ENCODE data around the gene LTBP2. TPM values are rescaled to one million over a fixed set of nuclear protein-coding genes. Genes with fewer than 3 reads are reported as not detected.

LTBP2 gene
- total RNA-seq, 1 donor from 2014 or later = 93.0 TPM

DNA sequence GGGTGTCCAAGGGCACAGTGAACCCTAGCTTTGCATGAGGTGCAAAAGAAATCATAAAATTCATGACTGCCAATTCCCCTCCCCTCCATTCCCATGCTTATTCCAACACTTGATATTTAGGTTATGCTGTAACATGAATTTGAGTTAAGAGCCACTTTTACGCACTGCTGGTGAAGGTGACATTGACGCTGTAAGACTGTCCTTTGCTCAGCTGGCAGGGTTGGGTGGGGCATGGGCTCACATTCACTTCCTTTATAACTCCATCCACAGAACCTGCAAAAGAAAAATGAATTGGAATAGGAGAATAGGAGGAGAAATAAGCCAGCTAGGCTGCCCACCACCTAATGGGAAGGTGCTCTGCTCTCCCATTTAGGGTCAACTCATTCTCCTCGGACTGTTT is 125.9 kb downstream of the LTBP2 start:
- ATAC-seq (no peak), DNase-seq (ENCODE audit: low spot score) (no peak)
- intact Hi-C loops (cut with DNase I) = loop anchor here (10.0 kb wide), 1 partner anchor 121 kb away; no protein-coding TSS in a partner anchor

DNA sequence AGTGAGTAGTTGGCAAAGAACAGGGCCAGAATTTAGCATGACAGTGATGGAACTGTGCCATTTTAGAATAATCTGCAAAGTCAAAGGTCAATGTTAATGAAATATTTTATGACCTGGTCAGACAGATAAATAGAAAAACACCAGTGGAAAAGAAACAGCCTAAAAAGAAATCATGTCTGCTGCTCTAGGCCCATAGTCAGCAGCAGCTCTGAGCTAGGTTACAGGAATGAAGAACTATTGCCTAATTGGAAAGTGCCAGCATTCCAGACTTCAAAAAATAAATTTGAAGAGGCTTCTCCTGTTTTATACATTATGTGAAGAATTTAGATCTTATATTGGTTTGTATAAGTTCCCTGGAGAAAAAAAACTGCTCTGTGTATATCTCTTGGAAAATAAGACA is 128.7 kb downstream of the LTBP2 start:
- intact Hi-C loops (cut with DNase I) = loop anchor here (10.0 kb wide), 1 partner anchor 119 kb away; no protein-coding TSS in a partner anchor
- ATAC-seq = no peak

DNA sequence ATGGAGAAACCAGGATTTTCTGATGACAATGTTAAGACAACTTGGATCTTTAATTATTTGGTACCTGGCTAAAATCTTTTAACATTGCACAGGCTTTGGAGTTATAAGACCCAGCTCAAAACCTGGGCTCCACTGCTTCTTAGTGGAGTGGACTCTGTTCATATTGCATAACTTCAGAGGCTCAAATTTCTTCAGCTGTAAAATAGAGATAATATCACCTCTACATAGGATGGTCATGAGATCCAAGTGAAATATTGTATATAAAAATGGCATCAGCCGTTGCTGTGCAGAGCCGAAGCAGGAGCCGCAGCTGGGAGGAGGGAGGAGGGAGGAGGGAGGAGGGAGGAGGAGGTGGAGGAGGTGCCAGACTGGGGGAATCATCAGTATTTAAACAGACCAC is 129.5 kb downstream of the LTBP2 start:
- DNase-seq (ENCODE audit: low spot score) (no peak), ATAC-seq (peak; percentile 13)
- intact Hi-C loops (cut with DNase I) = loop anchor here (10.0 kb wide), 1 partner anchor 118 kb away; no protein-coding TSS in a partner anchor

More for the DNA sequence above, 128.7 kb downstream of the LTBP2 start:
- no peak for DNase-seq (ENCODE audit: low spot score)

DNA sequence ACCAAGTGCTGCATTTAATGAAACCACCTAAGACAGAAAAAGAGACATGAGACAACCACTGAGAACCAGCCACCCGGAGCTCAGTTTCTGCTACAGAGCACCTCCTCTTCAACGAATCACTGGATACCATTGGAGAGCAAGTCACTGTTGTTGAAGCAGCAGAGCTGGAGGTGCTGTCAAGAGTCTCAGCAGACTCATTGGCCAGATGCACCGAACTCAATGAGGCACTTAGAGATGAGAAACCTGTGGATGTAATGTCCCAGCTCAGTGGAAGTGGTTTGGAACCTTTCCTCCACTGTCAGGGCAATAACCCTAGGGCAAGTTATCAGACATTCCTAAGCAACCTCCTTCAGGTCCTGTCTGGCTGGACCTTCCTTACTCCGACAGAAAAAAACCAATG is 132.0 kb downstream of the LTBP2 start:
- intact Hi-C loops (cut with DNase I) = loop anchor here (10.0 kb wide), 1 partner anchor 115 kb away; no protein-coding TSS in a partner anchor
- no peak for ATAC-seq
- DNase-seq (ENCODE audit: low spot score) = no peak

DNA sequence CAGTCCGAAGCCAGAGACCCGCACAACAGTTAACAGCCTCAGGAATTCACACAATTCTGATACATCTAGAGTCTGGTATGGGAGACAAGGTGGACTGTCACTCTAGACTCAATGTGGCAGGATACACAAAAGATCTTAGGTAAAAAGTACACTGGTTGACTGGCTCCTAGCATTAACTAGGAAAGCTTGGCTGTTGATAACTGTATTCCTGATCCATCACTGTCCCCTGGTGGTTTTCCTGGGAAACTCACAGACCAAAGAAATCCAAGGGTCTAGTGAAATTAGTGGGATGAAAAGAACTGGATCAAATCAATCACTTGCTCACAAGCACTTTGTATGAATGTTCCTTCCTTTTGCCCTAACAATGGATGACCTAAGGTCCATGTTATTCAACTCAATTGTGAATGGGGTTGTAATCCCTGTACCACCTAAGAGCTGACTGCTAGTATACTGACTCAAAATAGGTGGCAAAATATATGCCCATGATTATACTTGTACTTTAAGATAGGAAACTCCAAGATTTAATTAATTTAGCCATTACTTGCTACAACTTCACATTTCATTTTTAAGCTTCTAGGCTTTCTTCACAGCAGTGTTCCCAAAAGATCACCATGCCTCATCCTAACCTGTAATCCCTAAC is 132.9 kb downstream of the LTBP2 start:
- ATAC-seq (no peak), DNase-seq (ENCODE audit: low spot score) (no peak)
- intact Hi-C loops (cut with DNase I) = no loop called here

DNA sequence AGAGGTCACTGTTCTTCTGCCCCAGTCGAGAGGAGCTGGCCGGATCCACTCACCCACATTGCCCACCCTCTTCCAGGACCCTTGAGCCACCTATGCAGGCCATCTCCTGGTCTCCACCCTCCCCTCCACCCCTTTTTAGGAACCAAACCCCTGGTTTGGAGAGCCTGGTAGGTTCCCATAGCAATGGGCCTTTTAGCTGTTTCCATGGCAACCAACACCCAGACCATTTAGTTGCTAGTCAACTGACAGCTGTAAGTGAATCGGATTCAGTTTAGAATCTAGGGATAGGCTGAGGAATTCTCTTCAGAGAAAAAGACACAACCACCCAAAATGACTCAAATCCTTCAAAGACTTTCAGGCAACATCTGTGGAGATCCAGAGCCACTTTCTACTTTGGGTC is 135.4 kb downstream of the LTBP2 start:
- no peak for DNase-seq (ENCODE audit: low spot score)
- no peak for ATAC-seq
- intact Hi-C loops (cut with DNase I) = no loop called here

DNA sequence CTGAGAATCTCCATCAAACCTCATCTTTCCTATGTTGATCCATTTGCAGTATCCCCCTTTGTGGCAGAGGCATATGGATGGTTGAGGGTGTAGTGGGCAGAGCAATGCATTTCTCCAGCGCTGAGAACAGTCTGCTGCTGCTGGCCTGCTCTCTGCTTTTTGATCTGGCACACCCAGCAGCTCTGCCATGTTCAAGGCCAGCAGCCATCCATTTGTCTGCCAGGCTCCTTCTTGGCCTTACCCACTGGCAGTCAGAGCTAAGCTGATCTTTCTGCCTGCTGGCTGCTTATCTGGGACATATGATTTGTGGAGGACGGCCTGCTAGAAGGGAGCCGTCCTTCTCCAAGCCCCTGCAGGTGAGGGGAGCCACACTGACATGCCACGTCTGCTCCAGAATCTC is 135.9 kb downstream of the LTBP2 start:
- ATAC-seq (no peak), DNase-seq (ENCODE audit: low spot score) (no peak)
- intact Hi-C loops (cut with DNase I) = no loop called here

DNA sequence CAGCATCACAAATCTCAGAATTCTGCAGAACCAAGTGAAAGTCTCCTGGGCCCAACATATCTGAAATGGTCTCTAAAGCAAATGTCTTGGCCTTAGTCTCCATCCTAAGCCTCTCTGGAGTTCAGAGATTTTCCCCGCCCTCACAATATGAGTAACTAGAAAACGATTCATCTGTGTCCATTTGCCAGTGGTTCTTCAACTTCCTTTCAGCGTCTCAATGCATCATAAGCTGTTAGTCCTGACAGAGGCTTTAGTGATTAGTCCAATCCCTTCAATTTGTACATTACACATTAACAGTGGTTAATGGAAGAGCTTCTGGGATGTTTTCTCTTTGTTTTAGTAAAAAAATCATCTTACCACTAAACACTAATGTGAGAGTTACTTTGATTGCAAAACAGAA is 136.4 kb downstream of the LTBP2 start:
- no peak for ATAC-seq
- intact Hi-C loops (cut with DNase I) = no loop called here
- no peak for DNase-seq (ENCODE audit: low spot score)

DNA sequence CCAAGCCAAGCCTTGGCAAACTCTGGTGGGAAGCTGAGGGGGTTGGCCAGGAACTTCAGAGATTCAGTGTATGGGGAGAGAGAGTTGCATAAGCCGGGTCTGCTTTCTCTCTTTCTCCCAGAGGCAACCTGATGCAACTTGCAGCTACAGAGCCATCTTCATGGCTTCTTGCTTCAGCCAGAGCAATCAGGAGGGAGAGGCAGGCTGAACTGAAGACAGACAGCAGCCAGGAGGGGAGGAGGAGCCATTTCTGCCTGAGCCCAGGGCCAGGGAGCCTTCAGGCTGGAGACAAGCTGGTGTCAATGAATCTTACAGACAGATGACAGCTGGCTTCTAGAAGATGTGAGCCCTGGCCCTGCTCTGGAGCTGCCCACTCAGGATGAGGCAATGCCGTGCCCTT is 137.7 kb downstream of the LTBP2 start:
- DNase-seq (ENCODE audit: low spot score) = no peak
- peak; percentile 63 for ATAC-seq
- intact Hi-C loops (cut with DNase I) = no loop called here

DNA sequence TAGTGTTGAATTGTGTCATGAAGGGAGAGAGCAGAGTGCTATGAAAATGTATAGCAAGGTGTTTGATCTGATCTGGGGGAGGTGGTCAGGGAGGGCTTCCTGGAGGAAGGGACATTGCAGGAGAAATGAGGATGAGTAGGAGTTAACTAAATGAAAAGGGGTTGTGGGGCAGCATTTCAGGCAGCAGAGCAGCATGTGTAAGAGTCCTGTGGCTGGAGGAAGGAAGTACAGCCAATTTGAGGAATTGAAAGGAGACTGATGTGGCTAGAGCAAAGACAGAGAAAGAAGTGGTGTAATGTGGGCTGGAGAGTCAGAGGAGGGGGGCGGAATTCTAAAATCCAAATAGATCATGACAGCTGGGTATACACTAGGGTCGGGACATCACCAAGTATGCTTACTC is 139.4 kb downstream of the LTBP2 start:
- ATAC-seq = no peak
- no peak for DNase-seq (ENCODE audit: low spot score)
- intact Hi-C loops (cut with DNase I) = no loop called here

DNA sequence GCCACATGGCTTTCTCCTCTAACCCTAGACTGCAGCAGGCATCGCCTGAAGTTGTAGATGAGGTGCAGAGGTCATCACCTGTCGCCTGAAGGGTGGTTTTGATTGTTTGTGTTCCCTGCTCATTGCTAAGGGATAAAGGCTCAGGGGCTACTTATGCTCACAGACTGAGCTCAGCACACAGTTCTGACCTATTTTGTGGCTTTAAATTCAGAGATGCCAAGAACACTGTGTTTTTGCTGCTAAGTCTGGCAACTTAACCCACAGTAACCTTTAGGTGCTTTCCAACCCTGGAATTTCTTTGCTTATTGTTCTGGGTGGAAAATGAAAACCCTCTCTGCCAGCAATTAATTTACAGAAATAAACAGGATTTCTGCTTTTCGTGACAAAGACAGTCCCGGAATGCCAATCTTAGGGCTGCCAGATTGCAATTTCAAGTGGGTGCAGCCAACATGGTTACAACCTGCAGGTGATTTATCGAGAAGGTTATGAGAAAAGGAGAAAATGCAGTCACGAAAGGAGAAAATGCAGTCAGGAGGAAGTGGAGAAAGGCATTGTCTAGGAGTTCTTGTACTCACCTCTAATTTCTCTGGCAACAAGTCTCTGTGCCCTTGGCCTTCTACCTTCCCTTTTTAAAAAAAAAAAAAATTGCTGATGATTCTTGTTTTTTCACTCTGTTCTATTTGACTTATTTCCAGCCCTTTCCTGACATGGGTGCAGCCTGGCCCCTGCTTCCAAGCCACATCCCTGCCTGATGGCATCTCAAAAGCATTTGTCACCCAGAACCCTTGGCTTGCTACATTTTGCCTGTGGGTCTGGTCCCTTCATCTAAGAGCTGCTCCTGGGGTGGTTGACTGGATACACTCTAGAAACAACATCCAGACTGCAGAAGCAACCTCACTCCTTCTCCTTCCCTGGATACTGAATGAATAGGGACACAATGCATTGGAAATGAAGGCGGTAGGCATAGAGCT is 142.2 kb downstream of the LTBP2 start:
- DNase-seq (ENCODE audit: low spot score) (no peak), ATAC-seq (peak; percentile 76)
- intact Hi-C loops (cut with DNase I) = no loop called here

DNA sequence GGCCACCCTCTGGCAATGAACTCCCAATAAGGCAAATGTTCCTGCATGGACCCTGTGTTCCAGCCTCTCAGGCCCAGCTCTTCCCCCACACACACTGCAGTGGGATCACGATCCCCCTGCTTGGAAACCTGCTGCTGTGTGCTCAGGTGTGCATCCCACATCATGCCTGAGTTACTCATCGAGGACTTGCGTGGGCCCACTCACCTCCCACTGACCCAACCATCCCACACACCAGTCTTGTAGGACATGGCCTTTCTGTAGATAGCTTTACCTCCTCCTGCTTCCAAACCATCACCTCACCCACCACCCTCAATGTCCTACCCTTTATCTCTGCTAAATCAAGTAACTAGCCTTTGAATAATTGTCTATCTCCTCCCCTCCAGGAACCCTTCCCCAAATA is 143.5 kb downstream of the LTBP2 start:
- DNase-seq (ENCODE audit: low spot score) = no peak
- intact Hi-C loops (cut with DNase I) = no loop called here
- no peak for ATAC-seq

DNA sequence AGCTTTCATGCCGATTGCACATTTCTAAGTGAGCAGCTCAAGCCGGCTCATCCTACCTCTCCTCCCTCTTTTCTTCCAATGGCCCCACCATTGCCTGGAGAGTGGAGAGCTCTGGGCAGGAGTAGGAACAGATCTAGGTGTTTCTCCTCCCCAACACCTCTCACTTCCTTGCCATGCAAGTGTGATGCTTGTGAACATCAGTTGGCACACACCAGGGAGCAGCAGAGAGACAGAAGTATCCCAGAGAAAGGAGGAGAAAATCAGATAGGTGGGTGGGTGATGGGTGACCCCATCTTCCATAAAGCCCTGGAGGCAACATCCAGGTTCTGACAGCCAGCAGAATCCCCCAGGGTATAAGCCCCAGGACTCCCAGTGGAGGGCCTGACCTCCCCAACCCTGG is 146.7 kb downstream of the LTBP2 start:
- intact Hi-C loops (cut with DNase I) = no loop called here

DNA sequence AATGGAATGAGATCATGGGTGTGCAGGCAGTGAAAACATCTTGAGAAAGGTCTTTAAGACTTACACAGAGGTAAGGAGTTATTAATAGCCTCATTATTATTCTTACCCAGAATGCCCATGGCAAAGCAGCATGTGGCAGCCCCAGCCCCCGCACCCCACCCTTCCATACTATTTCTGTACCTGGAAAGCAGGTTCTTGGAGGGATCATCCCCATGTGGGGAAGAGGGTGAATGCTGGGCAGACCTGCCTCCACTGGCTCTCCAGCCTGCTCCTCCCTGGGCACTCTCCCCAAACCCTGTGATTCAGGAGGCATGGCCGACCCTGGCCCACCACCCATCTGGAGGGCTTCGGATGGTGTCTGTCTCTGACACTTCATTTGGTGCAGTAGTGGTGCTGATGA is 147.3 kb downstream of the LTBP2 start:
- DNase-seq (ENCODE audit: low spot score) (no peak), ATAC-seq (no peak)
- intact Hi-C loops (cut with DNase I) = no loop called here

More for the DNA sequence above, 146.7 kb downstream of the LTBP2 start:
- ATAC-seq = no peak
- DNase-seq (ENCODE audit: low spot score) = no peak

DNA sequence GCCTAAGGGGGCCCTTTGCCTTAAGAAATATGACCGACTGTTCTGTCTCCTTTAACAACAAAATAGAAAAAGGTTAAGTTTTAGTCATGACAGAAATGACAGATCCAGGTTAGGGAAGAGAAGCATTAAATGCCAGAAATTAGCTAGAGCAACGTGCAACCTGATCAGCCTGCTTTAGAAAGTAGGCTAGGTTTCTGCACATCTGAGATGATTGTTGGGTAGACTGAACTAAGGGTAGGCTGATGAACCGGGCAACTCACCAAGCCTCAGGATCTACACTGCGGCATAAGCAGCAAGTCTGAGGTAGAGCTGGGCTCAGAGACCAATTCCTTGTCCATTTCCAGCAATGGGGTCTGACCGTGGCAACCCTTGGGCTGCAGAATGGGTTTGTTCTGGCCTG is 148.3 kb downstream of the LTBP2 start:
- ATAC-seq = no peak
- intact Hi-C loops (cut with DNase I) = no loop called here
- DNase-seq (ENCODE audit: low spot score) = no peak

DNA sequence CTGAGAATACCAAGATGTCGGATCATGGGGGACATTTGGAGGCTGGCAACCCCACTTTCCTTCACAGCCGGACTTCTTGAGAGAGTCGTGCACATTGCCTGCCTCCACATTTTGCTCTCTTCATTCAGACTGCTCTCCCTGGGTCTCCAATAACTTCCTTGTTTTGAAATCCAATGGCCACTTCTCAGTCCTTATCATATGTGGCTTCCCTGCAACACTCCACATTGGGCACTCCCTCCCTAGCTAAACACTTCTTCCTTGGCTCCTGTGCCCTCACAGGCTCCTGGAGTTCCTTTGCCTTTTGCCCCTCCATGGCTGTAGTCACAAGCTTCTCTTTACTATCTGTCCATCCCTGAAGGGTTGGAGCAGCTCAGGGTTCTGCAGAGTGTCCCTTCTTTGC is 149.0 kb downstream of the LTBP2 start:
- DNase-seq (ENCODE audit: low spot score) (no peak), ATAC-seq (no peak)
- intact Hi-C loops (cut with DNase I) = no loop called here

DNA sequence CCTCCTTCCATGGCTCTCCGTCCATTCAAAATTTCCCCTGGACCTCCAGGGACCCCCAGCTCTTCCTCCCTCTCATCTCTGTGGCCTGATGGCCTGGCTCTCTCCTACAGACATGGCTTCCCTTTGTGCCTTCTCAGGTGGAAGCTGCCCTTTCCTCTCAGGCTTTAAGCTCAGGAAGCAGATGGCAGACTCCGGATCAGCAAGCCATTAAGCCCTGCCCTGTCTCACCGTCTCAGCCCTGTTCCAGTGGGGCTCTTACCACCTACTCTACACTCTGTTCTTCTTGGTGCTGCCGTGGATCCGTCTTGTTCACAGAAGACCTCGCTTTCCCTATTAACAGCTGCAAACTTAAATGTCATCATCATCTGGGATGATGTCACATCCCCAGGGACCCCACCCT is 152.1 kb downstream of the LTBP2 start:
- no peak for ATAC-seq
- no peak for DNase-seq (ENCODE audit: low spot score)
- intact Hi-C loops (cut with DNase I) = no loop called here

DNA sequence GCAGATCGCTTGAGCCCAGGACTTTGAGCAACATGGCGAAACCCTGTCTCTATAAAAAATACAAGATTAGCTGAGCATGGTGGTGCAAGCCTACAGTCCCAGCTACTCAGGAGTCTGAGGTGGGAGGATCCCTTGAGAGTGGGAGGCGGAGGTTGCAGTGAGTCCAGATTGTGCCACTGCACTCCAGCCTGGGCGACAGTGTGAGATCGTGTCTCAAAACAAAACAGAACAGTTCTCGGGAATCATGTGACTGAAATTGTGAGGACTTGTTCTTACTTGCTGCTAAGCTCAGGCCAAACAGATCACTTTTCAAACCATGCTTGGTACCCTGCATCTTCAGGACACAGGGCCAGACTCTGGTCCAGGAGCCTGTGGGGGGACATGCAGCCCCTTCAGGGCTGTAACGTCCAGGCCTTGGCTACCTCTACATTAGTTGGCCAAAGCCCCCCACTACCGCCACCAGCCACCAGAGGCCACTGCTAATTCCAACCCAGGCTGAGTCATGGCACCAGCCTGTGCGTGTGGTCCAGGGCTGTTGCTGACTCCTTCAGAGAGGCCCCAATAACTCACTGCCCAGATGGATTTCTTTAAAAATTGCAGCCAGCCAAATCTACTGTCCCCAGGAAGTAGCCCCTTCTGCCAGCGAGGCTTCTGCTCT is 152.6 kb downstream of the LTBP2 start:
- intact Hi-C loops (cut with DNase I) = no loop called here
- ATAC-seq (peak; percentile 62), DNase-seq (ENCODE audit: low spot score) (no peak)

DNA sequence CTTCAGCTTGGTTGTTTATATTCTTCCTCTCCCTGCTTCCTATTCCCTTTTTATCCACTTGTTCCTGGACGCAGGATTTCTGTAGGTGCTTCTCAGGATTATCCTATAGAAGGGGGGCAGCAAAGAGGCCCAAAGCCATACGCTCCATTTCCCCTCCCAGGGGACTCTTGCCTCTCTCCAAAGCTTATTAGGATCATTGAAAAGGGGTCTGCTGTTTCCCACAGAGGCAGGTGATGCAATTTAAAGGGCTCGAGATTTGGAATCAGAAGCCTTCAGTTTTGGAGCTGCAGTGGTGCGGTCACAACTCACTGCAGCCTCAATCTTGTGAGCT is 154.5 kb downstream of the LTBP2 start:
- no peak for DNase-seq (ENCODE audit: low spot score)
- ATAC-seq = no peak
- intact Hi-C loops (cut with DNase I) = no loop called here
